DND-41 (cell line): Measurements from ENCODE around the gene ENPP6.

Source experiments
- EZH2 ChIP-seq: IDR thresholded peaks from 3 replicates; pipeline ENCODE4 v1.6.1; 2012; ENCODE audit warnings: borderline replicate concordance, low read depth, mild to moderate bottlenecking, moderate library complexity, low read length, inconsistent platforms; ENCODE audit not compliant: severe bottlenecking
- TF ChIP-seq, protein P1 (sequence below): IDR thresholded peaks from 2 replicates; pipeline ENCODE4 v1.5.1; 2012; ENCODE audit warnings: borderline replicate concordance, low read length, moderate library complexity, mild to moderate bottlenecking; ENCODE audit not compliant: poor library complexity, severe bottlenecking; ENCODE audit errors: extremely low read depth

DNA sequence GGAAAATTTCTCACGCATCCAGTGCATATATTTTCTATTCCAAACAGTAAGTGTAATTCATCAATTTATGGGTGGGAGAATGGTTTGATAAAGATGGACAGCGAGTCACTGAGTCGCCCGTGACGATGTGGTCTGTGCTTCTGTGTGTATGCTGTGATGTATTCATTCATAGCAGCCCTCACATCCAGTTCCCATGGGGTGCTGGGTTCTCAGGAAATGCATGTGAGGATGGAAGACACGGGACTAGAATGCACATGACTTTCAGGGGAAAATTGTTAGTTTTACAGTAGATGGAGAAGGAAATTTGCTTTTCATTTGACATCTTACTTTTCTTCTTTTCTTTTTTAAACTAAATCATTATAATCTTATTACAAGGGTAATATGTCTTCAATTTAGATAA lies 159.6 kb downstream of the ENPP6 start:
- TF ChIP-seq, protein P1, sequence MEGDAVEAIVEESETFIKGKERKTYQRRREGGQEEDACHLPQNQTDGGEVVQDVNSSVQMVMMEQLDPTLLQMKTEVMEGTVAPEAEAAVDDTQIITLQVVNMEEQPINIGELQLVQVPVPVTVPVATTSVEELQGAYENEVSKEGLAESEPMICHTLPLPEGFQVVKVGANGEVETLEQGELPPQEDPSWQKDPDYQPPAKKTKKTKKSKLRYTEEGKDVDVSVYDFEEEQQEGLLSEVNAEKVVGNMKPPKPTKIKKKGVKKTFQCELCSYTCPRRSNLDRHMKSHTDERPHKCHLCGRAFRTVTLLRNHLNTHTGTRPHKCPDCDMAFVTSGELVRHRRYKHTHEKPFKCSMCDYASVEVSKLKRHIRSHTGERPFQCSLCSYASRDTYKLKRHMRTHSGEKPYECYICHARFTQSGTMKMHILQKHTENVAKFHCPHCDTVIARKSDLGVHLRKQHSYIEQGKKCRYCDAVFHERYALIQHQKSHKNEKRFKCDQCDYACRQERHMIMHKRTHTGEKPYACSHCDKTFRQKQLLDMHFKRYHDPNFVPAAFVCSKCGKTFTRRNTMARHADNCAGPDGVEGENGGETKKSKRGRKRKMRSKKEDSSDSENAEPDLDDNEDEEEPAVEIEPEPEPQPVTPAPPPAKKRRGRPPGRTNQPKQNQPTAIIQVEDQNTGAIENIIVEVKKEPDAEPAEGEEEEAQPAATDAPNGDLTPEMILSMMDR, result no peak
- TF ChIP-seq EZH2, result no peak
